Activated CD4-positive, alpha-beta T cell treated with anti-CD3 and anti-CD28 coated beads for 36 hours (primary cell): ENCODE measurements around the gene PTX3. TPM values are rescaled to one million over a fixed set of nuclear protein-coding genes. Genes with fewer than 3 reads are reported as not detected.

ENCODE experiments used
- ATAC-seq: fragments of 200-7000 bp; cut with Tn5 transposase; one replicate; pipeline ENCODE4 v1.10.0; 2021; ENCODE audit warnings: mild to moderate bottlenecking, moderate library complexity
- CTCF ChIA-PET: fragments of 350-600 bp; sonication (Branson Sonifier 250); formaldehyde crosslinking; loops from one replicate; lab custom pipeline; 2021; ENCODE audit warnings: antibody characterized with exemption; lab: Charles Lee
- POLR2A ChIA-PET: fragments of 350-600 bp; sonication (Branson Sonifier 250); formaldehyde crosslinking; loops from one replicate; lab custom pipeline; 2021; ENCODE audit warnings: antibody characterized with exemption, inconsistent platforms; lab: Charles Lee
- DNase-seq: peaks from one replicate; pipeline ENCODE4 v3.0.0-alpha.2; 2020
- H3K27ac Mint-ChIP-seq: one replicate; pipeline ENCODE4 v1.8.0; 2021; ENCODE audit warnings: mixed read lengths
- H3K27me3 Mint-ChIP-seq: one replicate; pipeline ENCODE4 v1.8.0; 2021; ENCODE audit warnings: mixed read lengths
- H3K36me3 Mint-ChIP-seq: one replicate; pipeline ENCODE4 v1.8.0; 2021; ENCODE audit warnings: low read depth, mixed read lengths
- H3K4me1 Mint-ChIP-seq: one replicate; pipeline ENCODE4 v1.8.0; 2021; ENCODE audit warnings: mixed read lengths
- H3K4me3 Mint-ChIP-seq: one replicate; pipeline ENCODE4 v1.8.0; 2021; ENCODE audit warnings: mild to moderate bottlenecking, moderate library complexity, mixed read lengths
- H3K9me3 Mint-ChIP-seq: one replicate; pipeline ENCODE4 v1.8.0; 2021; ENCODE audit warnings: low read depth, mixed read lengths
- intact Hi-C, 2 experiments: fragments of 100-400 bp; cut with DNase I in 1 of 2; cut with micrococcal nuclease in 1 of 2; formaldehyde crosslinking; loops; one replicate each; pipeline versions ENCODE4 v1.14.2 to v1.15.1; 2022 to 2024; cut with DNase I, micrococcal nuclease
- total RNA-seq, 2 experiments: library from RNA; stranded (reverse); gene quantifications; one replicate each; pipeline ENCODE4 v1.2.3, GENCODE V29; 2021

The PTX3 gene
- total RNA-seq, 2 experiments from 2014 or later: 0.18 to 0.23 TPM

- ChIA-PET CTCF (no interaction called here), POLR2A (no interaction called here)
- no peak for DNase-seq
- Mint-ChIP-seq H3K9me3 (peaks cover 4% of the 10 kb centered on the region), H3K4me3 (no peak overlapping the region), H3K36me3 (no peaks in the 10 kb centered on the region), H3K27me3 (peaks cover 6% of the 10 kb centered on the region), H3K4me1 (no peaks in the 10 kb centered on the region), H3K27ac (no peak overlapping the region)
- ATAC-seq: no peak
- intact Hi-C loops: no loop called here
Observed at GRCh38 chr3:157428853-157429252, 7.8 kb upstream of the PTX3 start.

GRCh38 chr3:157429708-157430107, 6.9 kb upstream of the PTX3 start:
- Mint-ChIP-seq H3K27ac (no peak overlapping the region), H3K4me3 (no peak overlapping the region), H3K27me3 (peaks cover 6% of the 10 kb centered on the region), H3K36me3 (no peaks in the 10 kb centered on the region), H3K9me3 (peaks cover under 1% of the 10 kb centered on the region), H3K4me1 (no peaks in the 10 kb centered on the region)
- POLR2A ChIA-PET: no interaction called here
- peak; percentile 18 for DNase-seq
- peak; percentile 66 for ATAC-seq
- intact Hi-C loops: loop anchor here in 1 of 2 experiments (10.0 kb wide), 1 partner anchor 675 kb away; the partner anchor contains the start of gene SHOX2
- CTCF ChIA-PET: no interaction called here

GRCh38 chr3:157438194-157438730, 1.6 kb downstream of the PTX3 start:
- POLR2A ChIA-PET: interaction anchor here (0.6 kb wide), 1 partner anchor 706 kb away, joined by 3 read pairs; no protein-coding TSS in a partner anchor
- CTCF ChIA-PET: interaction anchor here (0.7 kb wide), 1 partner anchor 1768 kb away, joined by 3 read pairs; no protein-coding TSS in a partner anchor
- DNase-seq (no peak), ATAC-seq (no peak)
- H3K4me3 Mint-ChIP-seq: peak overlapping the region; percentile 50
- H3K27ac Mint-ChIP-seq: no peak overlapping the region
- no peaks in the 10 kb centered on the region for H3K36me3 Mint-ChIP-seq
- peaks cover 35% of the 10 kb centered on the region for H3K27me3 Mint-ChIP-seq
- intact Hi-C loops: loop anchor here in 1 of 2 experiments (10.0 kb wide), 1 partner anchor 667 kb away; the partner anchor contains the start of gene SHOX2
- peaks cover 13% of the 10 kb centered on the region for H3K4me1 Mint-ChIP-seq
- H3K9me3 Mint-ChIP-seq: no peaks in the 10 kb centered on the region

GRCh38 chr3:157441102-157441624, 4.5 kb downstream of the PTX3 start:
- no peak for DNase-seq
- Mint-ChIP-seq H3K4me1 (peaks cover 13% of the 10 kb centered on the region), H3K36me3 (no peaks in the 10 kb centered on the region), H3K27me3 (peaks cover 27% of the 10 kb centered on the region), H3K9me3 (no peaks in the 10 kb centered on the region), H3K4me3 (no peak overlapping the region), H3K27ac (no peak overlapping the region)
- intact Hi-C loops: no loop called here
- CTCF ChIA-PET: interaction anchor here (0.7 kb wide), 1 partner anchor 32 kb away, joined by 3 read pairs; no protein-coding TSS in a partner anchor
- POLR2A ChIA-PET: no interaction called here
- no peak for ATAC-seq

- H3K27me3 Mint-ChIP-seq: peaks cover 17% of the 10 kb centered on the region
- ATAC-seq (no peak), DNase-seq (no peak)
- H3K36me3 Mint-ChIP-seq: no peaks in the 10 kb centered on the region
- H3K4me1 Mint-ChIP-seq: peaks cover 4% of the 10 kb centered on the region
- H3K4me3 Mint-ChIP-seq: no peak overlapping the region
- intact Hi-C loops: no loop called here
- H3K27ac Mint-ChIP-seq: no peak overlapping the region
- ChIA-PET CTCF (no interaction called here), POLR2A (no interaction called here)
- H3K9me3 Mint-ChIP-seq: no peaks in the 10 kb centered on the region
Observed at GRCh38 chr3:157442729-157443128, 6.1 kb downstream of the PTX3 start.

- POLR2A ChIA-PET: no interaction called here
- H3K4me1 Mint-ChIP-seq: no peaks in the 10 kb centered on the region
- no peak overlapping the region for H3K27ac Mint-ChIP-seq
- CTCF ChIA-PET: interaction anchor here (0.5 kb wide), 1 partner anchor 172 kb away, joined by 3 read pairs; no protein-coding TSS in a partner anchor
- no peaks in the 10 kb centered on the region for H3K36me3 Mint-ChIP-seq
- H3K9me3 Mint-ChIP-seq: peaks cover 1% of the 10 kb centered on the region
- DNase-seq (no peak), ATAC-seq (no peak)
- intact Hi-C loops: no loop called here
- H3K4me3 Mint-ChIP-seq: no peak overlapping the region
- peaks cover 6% of the 10 kb centered on the region for H3K27me3 Mint-ChIP-seq
Observed at GRCh38 chr3:157443905-157444796, 7.5 kb downstream of the PTX3 start.

- CTCF ChIA-PET: no interaction called here
- ATAC-seq: no peak
- intact Hi-C loops: no loop called here
Observed at GRCh38 chr3:157444797-157445184, 8.1 kb downstream of the PTX3 start.

GRCh38 chr3:157445857-157446256, 9.2 kb downstream of the PTX3 start:
- ATAC-seq (no peak), DNase-seq (no peak)
- Mint-ChIP-seq H3K4me3 (no peak overlapping the region), H3K4me1 (no peaks in the 10 kb centered on the region), H3K27me3 (peaks cover 3% of the 10 kb centered on the region), H3K9me3 (peaks cover 4% of the 10 kb centered on the region), H3K27ac (no peak overlapping the region), H3K36me3 (no peaks in the 10 kb centered on the region)
- CTCF ChIA-PET: no interaction called here
- intact Hi-C loops: no loop called here
- POLR2A ChIA-PET: no interaction called here

More at GRCh38 chr3:157444797-157445184, 8.1 kb downstream of the PTX3 start:
- H3K4me1 Mint-ChIP-seq: no peaks in the 10 kb centered on the region
- POLR2A ChIA-PET: no interaction called here
- no peak for DNase-seq
- no peak overlapping the region for H3K27ac Mint-ChIP-seq
- no peaks in the 10 kb centered on the region for H3K36me3 Mint-ChIP-seq
- H3K9me3 Mint-ChIP-seq: peaks cover 4% of the 10 kb centered on the region
- no peak overlapping the region for H3K4me3 Mint-ChIP-seq
- H3K27me3 Mint-ChIP-seq: peaks cover 3% of the 10 kb centered on the region

GRCh38 chr3:157447026-157447694, 10.5 kb downstream of the PTX3 start:
- no peaks in the 10 kb centered on the region for H3K4me1 Mint-ChIP-seq
- no peak overlapping the region for H3K4me3 Mint-ChIP-seq
- intact Hi-C loops: no loop called here
- POLR2A ChIA-PET: no interaction called here
- no peaks in the 10 kb centered on the region for H3K36me3 Mint-ChIP-seq
- ATAC-seq (no peak), DNase-seq (no peak)
- no peak overlapping the region for H3K27ac Mint-ChIP-seq
- peaks cover 7% of the 10 kb centered on the region for H3K27me3 Mint-ChIP-seq
- CTCF ChIA-PET: no interaction called here
- H3K9me3 Mint-ChIP-seq: peaks cover 4% of the 10 kb centered on the region

GRCh38 chr3:157452097-157452496, 15.4 kb downstream of the PTX3 start:
- H3K27me3 Mint-ChIP-seq: peaks cover 14% of the 10 kb centered on the region
- ChIA-PET CTCF (interaction anchor here (0.6 to 0.8 kb wide), 2 partner anchors 50 to 1352 kb away, joined by 3 read pairs; no protein-coding TSS in a partner anchor), POLR2A (no interaction called here)
- ATAC-seq (no peak), DNase-seq (no peak)
- H3K4me1 Mint-ChIP-seq: no peaks in the 10 kb centered on the region
- H3K36me3 Mint-ChIP-seq: no peaks in the 10 kb centered on the region
- intact Hi-C loops: no loop called here
- H3K9me3 Mint-ChIP-seq: peaks cover 4% of the 10 kb centered on the region
- no peak overlapping the region for H3K4me3 Mint-ChIP-seq
- no peak overlapping the region for H3K27ac Mint-ChIP-seq

GRCh38 chr3:157453824-157454223, 17.2 kb downstream of the PTX3 start:
- peaks cover 24% of the 10 kb centered on the region for H3K27me3 Mint-ChIP-seq
- POLR2A ChIA-PET: no interaction called here
- no peak for ATAC-seq
- no peaks in the 10 kb centered on the region for H3K36me3 Mint-ChIP-seq
- H3K4me1 Mint-ChIP-seq: no peaks in the 10 kb centered on the region
- H3K4me3 Mint-ChIP-seq: no peak overlapping the region
- DNase-seq: no peak
- H3K27ac Mint-ChIP-seq: no peak overlapping the region
- intact Hi-C loops: no loop called here
- CTCF ChIA-PET: interaction anchor here (0.9 to 1.5 kb wide), 2 partner anchors 11 to 1528 kb away, joined by 3 to 4 read pairs; no protein-coding TSS in a partner anchor
- peaks cover 3% of the 10 kb centered on the region for H3K9me3 Mint-ChIP-seq
